OCI-M2 (cell line): ENCODE measurements around the gene TACC3.
A peak's percentile ranks its signal among the peaks of the same experiment; 100 is the strongest.

ENCODE experiments used
- DNase-seq: peaks from one replicate; lab custom pipeline; 2025; ENCODE audit not compliant: unreplicated experiment; lab: John Stamatoyannopoulos, UW

Gene TACC3

DNA sequence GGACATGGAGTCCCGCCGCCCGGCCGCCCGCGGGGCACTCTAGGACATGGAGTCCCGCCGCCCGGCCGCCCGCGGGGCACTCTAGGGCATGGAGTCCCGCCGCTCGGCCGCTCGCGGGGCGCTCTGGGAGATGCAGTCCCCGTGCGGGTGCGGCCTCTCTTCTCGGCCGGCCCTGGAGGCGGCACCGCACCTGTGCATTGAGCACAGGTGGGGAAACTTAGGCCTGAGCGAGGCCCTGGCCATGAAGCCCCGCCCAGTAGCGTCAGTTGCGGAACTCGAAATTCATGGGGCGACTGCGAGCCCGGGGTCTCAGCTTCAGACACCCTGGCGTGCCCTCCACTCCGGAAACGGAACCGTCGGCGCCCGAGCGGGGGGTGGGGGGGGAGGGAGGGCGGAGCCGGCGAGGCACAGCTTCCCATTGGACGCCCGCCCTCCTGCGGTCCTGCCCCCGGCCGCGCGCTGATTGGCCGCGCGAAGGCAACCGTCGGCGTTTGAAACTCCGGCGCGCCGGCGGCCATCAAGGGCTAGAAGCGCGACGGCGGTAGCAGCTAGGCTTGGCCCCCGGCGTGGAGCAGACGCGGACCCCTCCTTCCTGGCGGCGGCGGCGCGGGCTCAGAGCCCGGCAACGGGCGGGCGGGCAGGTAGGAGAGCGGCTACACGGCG is at the start of gene TACC3, which contains the start of gene TMEM129:
Gene TACC3 (plus strand): TSS at position 519 of the 663 bp plus-strand sequence. CDS start 1,901 bp downstream, outside the sequence.
Gene TMEM129 (minus strand): TSS at position 321 of the 663 bp plus-strand sequence. CDS start 486 bp downstream, outside the sequence.
- peak; percentile 33 for DNase-seq

DNA sequence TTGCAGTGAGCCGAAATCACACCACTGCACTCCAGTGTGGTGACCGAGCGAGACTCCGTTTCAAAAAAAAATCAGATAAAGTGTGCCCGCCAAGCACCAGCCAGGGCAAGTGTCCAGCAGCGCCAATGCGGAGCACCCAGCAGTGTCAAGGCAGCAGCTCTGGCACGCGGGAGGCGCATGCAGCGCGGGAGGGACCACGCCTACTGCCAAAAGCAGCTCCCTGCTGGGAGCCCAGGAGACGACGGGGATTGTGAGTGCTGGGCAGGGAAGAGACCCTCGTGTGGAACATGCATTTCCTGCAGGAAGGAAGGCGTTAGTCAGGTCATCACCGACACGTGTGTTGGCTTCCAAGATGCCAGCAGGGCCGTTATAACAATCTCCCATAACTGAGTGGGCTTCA is 47.6 kb upstream of the TACC3 start:
- no peak for DNase-seq

DNA sequence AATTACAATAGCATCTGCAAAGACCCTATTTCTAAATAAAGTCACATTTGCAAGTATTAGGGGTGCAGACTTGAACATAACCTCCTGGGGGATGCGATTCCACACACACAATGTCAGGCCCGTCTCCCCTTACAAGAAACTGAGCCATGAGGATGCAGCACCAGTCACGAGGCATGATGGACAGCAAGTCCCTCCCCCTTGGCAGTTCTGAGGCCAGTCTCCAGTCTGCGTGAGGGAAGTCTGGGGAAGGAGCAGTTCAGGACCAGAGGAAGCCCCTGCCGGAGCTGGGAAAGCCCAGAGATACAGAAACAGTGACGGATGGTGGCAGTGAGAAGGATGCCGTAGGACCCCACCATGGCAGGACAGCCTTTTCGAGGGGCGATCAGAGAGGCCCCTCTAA is 46.6 kb upstream of the TACC3 start:
- DNase-seq, result no peak

DNA sequence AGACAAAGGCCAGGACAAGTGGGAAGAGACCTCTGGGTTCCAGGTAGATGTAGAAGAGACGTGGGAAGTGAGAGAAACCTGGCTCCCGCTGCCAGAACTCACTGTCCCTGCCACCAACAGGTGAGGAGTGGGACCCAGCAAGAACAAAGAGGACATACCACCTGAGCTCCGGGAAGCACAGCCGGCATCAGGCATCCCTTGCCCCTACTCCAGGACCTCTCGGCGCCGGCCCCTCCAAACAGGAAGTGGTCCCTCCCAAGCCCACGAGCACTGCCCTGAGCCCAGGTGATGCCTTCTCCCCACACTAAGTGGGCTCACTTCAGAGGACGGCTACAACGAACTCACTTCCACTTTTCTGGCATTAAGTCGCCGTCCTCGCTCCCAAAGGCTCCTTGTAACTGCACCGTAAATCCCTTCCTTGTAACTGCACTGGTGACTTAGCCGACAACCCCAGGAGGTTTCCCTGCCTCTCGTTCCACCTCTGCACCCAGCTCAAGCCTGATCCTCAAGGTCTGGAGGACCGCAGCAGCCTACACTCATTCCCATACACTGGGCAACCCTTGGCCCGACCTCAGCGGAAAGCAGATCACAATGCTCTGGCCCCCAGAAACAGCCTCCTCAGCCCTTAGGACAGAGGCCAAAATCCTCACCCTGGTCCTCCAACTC is 46.1 kb upstream of the TACC3 start:
- DNase-seq, result no peak

DNA sequence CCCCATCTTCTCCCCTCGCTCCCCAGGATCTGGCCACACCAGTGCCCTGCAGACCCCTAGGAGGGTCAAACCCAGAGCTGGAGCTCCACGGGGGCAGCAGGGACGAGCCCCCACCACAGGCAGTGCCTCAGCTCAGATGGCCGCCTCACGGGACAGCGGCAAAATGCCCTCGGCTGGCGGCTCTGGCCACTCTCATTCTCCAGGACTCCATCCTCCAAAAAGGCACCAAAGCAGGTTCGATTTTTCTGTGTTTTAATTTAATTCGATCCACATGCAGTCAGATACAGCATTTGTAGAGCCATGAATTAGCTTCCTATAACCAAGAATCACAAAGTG is 45.6 kb upstream of the TACC3 start:
- no peak for DNase-seq

DNA sequence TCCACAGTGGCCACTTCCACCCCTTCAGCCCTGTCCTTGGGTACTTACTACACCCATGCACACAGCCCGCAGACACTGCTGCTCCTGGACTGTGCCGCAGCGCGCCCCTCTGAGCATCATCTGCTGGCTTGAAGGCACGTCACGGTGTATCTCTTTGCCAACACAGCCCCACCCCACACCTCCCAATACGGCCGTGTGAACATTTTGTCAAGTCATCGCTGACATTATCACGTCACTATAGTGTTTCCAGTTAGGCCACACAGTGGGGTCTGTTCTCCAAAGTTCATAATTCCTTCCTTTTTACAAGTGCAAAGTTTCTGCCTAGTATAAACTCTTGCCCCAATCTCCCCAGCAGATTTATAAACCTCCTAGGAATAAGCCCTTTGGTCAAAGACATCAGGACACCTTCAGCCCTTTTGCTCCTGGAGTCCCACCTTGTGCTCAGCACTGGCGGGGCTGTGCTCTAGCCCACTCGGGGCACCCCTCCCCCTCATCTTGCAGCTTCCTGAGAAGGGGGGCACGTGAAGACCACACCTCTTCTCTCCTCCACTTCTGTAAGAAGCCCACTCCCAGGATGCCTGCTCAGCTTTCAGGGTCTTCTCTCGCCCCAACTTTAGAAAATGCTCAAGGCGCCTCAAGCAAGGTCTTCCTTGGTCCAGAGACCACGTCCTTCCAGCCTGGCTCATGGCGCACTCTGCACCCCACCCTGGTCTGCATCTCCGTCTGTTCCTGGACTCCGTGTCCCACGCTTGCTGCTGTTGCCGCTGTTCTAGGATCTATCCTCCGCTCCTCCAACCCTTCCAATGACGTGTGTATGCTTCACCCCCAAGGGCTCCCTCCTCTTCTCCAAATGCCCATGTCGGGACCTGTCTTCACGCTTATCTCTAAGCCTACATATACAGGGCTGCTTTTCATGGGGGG is 44.5 kb upstream of the TACC3 start:
- DNase-seq, result no peak

DNA sequence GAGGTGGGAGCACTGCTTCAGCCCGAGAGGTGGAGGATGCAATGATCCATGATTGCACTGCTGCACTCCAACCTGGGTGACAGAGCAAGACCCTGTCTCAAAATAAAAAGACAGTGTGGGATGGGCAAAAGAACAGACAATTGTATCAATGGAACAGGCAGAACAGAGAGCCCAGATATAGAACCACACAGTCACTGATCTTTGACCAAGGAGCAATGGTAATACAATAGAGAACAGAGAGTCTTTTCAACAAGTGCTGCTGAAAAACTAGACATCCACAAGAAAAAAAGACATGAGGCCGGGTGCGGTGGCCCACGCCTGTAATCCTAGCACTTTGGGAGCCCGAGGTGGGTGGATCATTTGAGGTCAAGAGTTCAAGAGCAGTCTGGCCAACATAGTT is 43.1 kb upstream of the TACC3 start:
- DNase-seq, result no peak

DNA sequence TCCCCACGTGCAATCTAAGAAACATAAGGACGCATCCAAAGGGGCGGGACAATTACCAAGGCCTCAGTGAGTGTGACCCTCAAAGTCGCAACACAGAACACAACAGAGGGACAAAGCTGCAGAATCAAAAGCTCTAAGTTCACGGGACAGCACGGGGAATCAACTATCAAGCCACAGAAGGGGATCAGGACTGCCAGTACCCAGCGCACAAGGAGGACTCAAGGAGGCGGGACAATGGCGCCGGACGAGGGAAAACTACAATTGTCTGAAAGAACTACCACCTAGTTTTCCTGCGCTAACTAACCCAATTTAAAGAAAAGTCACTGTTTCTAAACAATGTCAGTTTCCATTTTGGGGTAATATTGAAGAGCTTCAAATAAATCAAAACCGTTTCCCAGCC is 38.5 kb upstream of the TACC3 start:
- DNase-seq, result no peak

DNA sequence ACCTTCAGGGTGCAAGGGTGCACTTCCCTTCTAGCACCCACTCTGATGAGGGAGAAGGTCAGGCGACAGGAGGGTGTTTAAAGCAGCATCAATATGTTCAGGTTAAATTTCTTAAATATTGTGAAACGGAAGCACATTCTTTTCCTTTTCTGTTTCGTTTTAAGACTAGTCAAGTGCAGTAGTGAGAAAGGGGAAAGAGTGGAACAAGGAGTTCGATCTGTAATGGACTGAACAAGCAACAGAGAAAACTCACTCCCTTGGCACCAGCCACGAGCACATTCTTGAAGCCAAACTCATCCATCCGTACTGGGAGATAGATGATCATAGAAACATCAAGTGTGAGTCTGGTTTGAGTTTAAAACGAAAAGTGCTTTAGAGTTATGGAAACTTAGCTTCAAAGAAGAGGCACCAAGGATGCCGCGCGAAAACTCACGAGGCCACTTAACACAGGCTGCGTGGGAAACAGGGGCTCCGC is 38.0 kb upstream of the TACC3 start:
- DNase-seq, result no peak

DNA sequence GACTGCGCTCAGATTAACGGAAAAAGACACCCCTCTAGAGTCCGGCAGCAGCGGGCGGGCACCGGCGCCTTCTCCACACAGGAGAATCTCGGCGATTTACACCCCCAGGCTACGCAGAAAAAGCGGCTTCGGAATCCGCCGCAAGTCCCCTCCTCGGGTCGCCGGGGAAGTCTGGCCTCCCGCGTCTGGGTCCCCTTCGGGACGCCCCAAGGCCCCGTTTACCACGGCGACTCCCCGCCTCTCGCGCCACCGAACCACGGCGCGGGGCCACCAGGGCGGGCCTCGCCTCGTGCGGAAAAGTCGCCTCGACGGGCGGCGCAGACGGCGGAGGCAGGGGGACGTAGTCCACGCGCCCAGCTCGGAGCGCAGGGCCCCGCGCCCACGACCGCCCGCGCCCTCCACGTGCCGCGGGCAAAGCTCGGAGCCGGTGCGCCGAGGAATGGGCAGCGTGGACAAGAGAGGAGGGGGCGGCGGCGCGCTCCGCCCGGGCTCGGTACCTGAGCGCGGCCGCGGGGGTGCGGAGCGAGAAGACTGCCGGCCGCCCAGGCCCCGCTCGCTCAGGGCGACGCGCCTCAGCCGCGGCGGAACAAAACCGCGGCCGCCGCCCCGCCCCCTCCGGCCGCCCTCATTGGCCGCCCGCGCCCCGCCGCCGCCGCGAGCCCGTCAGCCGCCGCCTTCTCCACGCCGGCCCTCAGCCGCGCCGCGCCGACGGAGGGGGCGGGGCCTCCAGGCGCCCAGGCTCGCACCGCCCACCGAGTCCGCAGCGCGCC is 37.4 kb upstream of the TACC3 start, which contains the start of gene FAM53A:
Gene FAM53A (minus strand): TSS at position 578 of the 770 bp plus-strand sequence. CDS start 15,572 bp downstream, outside the sequence.
- no peak for DNase-seq

DNA sequence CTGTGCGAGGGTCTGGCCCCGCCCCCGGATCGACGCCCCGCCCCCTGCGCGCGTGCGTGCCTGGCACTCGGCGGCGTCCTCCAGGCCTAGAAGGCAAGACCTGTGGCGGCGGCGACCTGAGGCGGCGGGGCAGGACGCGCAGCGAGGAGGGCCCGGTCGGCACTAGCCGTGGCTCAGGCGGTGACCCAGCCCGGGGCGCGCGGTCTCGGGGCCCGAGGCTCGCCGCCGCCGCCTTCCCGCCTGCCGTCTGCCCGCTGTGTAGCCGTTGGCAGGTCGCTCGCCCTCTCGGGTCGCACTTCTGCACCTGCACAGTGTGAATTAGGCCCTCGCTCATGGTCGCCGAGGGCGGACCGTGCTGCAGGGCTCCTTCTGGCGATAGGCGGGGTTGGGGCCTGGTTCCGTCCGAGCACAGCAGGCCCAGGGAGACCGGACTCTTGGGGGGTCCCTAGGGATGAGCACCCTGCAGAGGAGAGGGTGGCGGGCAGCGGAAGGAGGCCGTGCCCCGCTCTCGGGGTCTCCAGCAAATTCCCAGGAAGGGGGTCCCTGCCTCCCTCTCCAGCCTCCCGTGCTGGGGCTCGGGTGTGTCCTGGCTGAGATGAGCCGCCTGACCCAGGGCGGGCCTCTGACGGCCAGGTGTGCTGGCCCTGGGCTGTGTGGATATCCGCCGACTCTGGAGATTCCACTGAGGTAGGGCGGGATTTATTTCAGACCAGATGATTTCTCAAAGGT is 36.7 kb upstream of the TACC3 start:
- DNase-seq, result no peak

DNA sequence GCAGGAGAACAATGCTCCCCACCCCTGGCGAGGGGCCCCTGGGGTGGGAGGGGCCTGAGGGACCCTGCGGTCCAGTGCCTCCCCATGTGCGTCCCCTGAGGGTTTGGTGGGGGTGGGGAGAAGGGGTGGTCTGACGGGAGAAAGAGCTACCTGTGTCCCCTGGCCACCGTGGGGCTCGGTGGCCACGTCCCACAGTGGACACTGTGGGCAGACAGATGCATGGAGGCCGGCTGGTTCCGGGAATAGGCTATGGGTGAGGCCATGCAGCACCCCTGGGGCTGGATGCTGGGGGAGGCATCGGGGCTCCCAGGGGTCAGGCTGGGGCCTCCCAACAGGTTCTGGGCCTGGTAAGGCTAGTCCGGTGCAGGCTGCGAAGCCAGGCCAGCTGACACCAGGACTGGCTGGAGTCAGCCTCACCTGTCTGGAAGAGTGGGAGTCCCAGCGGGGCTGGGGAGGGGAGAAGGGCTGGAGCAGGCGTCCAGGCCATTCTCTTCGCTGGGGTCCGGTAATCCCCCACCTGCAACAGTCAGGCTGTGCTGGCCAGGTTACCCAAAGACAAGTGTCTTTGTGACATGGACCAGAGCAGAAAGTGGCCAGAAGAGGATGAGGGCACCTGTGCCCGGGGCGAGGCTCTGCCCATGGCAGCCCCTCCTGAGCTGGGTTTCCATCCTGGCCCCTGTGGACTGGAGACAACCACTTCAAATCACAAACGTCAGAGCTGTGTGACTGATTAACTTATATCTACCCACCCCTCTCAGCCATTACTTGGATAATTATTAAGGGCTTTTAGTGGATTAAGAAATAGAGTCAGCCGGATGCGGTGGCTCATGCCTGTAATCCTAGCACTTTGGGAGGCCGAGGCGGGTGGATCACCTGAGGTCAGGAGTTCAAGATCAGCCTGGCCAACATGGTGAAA is 35.8 kb upstream of the TACC3 start:
- no peak for DNase-seq

DNA sequence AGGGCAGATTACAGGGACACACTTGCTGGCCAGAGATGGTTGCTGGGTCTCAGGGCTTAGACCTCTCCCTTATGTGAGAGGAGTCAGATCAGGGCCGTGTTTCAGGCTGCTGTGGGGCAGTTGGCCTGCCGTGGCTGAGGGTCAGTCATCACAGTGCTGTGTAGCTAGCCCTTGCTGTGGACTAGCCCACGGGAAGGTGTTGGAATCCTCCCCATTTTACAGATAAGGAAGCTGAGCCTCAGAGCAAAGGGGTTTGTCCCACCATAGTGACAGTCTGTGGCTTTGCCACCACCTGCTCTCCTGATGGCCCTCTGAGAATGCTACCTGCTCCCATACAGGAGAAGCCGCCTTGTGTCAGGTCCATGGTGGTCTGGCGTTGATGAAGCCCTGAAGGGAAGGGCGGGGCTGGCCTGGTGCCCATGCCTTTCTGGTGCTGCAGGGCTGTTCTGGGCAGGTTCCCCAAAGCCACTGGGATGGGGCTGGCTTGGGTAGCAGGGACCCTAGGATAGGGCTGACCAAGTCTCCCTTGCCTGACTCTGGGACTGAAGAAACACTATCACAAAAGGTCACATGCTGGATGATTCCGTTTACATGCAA is 34.8 kb upstream of the TACC3 start:
- DNase-seq, result no peak

DNA sequence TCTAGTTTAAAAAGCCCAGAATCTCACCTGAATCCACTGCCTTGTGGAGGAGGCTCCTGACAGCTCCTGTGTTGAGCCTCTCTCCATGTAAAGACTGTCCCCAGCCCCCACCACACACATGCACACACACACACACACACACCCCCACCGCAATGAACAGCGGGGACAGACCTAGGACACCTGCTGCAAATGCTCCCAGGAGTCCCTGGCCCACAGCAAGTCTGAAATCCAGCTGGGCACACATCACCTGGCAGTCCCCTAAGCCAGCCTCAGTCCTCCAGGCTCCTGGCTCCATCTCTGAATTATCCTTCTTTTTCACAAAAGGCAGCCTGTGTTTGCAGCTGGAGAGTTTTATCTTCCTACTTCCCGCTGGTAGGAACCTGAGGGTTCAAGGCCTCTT is 30.6 kb upstream of the TACC3 start:
- DNase-seq, result no peak

DNA sequence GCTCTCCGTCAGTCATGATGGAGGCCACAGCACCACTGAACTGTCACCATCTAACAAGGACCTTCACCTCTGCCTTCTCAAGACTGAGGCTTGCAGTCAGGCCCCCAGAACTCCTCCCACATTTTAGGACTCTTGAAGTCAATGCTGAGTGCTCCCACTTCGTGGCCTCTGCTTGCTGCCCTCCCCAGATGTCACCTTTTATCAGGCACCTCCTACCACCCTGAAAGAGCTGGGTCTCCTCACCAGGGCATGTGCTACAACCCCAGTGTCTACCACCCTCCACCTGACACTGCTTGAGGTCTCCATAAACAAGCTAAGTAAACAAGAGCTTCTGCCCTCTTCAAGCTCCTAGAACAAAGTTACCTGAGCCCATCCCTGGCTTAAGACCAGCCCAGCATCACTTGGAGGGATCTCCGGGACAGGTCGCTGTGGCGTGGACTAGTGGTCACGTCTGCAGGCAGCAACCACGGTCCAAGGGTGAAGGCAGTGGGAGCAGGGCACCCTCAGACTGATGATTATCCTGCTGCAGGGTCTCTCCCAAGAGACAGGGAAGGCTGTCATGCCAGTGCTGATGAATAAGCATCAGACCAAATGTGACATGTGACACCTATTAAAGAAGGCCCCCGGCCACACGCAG is 29.5 kb upstream of the TACC3 start:
- DNase-seq, result no peak

DNA sequence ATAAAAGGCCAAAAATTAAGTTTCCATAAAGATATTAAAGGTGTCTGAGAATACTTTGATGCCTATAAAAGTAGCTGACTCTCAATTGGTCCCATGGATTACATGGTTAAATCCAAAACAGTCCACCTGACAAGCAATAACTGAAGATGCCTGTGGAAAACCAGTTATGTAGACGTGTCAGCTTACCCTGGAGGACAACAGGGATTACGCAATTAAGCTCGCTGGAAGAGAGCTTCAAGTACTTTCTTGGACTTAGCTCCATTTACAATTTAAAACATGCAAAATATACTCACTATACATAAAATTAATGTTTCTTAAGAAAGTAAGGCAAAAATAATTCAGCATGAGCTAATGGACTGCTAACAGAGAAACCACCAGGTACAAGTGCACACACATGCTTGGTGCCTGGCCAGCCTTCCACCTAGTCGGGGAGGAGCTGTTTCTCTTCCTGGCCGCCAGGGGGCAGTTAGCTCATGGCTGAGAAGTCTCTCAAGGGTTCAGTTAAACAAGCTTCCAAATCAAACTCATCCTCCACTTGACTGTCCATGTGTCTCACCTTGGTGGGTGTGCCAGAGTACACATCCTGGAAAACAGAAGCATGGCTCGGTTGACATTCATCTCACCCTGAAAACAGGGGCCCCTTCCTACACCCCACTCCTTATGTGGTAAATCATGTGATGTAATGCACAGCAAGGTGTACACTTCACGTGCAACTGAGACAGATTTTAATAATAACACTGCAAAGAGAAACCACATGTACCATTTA is 28.0 kb upstream of the TACC3 start:
- no peak for DNase-seq

DNA sequence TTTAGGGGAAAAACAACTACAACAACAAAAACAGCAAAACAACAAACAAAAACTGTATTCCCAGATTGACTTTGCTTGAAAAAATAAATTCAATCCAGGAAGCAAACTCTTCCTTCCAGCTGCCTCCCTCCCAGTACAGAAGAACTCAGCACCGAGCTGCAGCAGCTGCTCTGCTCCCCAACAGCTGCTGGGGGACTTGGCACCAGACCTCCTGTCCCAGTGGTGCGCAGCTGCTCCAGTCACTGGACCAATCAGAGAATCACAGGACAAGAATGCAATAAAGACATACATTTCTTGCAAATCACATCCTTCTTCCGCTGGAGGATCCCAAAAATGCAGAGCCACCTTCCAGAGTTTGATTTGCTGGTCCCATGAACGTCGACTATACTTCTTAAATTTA is 25.4 kb upstream of the TACC3 start:
- DNase-seq, result no peak
